T-helper 22 cell (primary cell): ENCODE results near the gene HIVEP2.

Experiments used
- DNase-seq: peaks from one replicate; pipeline ENCODE4 v3.0.0-alpha.2; 2020; ENCODE audit warnings: low read depth

Gene HIVEP2

DNA sequence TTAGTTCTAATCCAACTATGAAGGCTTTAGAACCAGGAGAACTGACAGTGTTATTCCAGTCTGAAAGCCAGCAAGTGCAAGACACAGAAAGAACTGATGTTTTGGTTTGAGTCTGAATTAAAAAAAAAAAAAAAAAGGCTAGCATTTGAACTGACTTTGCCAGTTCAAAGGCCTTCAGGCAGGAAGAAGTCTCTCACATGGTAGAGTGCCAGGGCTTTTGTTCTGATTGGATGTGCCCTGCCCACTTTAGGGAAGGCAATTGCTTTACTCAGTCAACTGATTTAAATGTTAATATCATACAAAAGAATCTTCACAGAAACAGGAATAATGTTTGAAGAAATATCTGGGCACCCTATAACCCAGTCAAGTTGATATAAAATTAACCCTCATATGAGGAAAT is 212.2 kb downstream of the HIVEP2 start:
- DNase-seq, result no peak

DNA sequence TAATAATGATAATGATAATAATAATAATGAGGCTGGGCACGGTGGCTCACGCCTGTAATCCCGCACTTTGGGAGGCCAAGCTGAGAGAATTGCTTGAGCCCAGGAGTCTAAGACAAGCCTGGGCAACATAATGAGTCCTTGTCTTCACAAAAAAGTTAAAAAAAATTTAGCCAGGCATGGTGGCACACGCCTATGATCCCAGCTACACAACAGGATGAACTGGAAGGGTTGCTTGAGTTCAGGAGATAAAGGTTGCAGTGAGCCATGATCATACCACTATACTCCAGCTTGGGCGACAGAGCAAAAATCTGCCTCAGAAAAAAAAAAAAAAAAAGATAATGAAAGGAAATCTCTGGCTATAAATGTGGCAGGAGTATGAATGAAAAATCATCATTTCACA is 213.4 kb downstream of the HIVEP2 start:
- DNase-seq, result no peak

DNA sequence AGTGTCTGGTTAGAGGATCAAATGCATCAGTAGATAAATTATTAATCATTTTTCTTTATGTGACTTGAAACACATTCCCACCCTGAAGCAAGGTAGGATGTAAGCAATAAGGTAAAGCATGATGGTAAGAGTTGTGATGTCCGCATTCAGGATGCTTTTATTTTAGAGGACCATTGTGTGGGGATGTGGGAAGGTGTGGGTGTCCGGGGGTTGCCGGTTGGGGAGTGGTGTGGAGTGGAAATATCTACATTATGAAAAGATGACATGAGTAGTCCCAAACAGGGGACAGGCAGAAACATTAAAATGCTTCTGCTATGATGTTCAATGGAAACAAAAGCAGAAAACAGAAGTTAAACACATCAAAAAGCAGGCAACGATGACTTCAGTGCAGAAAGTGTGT is 215.4 kb downstream of the HIVEP2 start:
- DNase-seq, result no peak

DNA sequence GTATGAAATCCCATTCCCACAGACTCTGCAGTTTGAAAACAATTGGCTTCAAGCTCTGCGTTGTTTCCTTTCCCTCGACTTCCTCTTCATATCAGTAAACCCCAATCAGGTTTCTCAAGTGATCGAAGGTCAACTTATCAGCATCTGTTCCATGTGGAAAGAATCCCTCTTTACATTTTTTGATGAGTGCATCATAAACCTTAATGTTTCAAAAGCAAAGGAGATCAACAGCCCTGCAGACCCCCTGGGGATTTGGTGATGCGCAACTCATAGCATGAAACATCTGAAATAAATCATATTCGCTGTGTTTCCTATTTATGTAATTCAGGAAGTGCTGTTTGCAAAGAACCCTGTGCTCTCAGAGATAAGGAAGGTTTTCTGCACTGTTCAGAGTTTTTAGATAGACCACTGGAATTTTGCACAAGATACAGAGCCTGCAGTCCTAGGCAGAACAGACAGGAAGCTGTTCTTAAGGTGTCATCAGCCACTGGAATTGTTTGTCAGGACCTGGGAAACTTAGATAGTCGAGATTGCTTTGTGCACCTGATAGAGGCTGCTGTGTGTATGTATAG is 216.0 kb downstream of the HIVEP2 start:
- no peak for DNase-seq

DNA sequence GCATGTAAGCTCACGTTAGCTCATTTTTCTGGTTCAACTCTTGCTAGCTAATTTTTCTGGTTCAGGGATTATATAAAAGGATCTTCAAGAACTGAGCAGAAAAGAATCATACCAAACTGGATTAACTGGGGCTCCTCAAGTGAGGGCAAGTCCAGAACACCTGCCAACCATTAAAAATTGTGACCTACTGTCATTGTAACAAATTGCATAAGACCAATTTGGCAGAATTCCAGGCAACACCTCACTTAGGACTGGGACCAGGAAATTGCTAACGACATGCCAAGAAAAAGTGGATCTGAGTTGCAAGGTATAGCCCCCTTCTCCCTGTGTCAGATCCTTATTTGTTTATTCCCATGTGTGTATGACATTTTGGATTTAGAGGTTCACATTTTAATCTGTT is 216.6 kb downstream of the HIVEP2 start:
- no peak for DNase-seq

DNA sequence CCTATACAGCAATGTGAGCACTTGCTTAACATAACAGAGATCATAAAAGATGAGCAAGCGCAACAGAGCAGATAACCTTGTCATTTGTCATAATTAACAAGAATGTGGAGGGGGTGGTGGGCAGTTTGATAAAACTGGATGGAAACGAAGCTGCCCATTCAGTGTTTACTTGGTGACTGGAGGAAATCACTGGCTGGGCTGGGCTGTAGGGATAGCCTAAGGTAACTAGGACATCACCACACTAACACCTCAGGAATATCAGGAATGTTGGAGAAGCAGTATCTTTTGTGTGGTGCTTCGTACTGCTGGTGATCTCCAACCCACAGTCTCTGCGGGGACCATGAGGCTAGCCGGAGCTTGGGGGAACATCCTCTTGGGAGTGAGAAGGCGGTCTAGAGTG is 218.4 kb downstream of the HIVEP2 start:
- DNase-seq, result no peak

DNA sequence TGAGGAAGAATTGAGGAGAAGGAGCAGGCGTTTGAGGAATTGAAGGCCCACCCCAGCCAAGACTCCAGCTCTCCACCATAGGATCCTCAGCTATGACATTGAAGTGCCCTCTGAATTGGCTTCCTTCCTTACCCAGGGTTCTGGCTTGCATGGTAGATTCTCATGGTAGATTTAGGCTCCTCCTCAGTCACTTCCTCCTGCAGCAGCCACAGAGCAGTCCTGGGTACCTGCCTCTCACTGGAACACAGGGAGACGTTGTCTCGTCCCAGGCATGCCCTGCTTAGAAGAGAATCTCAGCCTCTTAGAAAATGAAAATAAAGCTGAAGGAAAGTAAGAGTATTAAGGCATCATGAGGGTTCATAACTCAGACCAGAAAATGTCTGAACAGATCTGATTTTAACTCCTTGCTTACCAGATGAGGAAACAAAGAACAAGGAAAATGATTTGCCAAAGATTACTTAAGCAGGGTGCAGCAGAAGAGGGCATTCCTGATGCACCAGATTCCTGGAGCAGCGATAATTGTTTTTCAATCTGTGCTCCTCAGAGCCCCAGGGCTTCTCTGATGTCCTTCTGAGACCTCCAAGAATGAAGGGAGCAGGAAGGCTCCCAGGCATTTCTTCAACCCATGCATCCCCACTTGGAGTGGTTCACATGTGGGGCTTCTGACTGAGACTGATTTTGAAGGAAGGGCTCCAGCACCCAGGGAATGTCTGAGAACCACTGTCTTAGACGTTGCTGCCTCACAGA is 219.8 kb downstream of the HIVEP2 start:
- no peak for DNase-seq

DNA sequence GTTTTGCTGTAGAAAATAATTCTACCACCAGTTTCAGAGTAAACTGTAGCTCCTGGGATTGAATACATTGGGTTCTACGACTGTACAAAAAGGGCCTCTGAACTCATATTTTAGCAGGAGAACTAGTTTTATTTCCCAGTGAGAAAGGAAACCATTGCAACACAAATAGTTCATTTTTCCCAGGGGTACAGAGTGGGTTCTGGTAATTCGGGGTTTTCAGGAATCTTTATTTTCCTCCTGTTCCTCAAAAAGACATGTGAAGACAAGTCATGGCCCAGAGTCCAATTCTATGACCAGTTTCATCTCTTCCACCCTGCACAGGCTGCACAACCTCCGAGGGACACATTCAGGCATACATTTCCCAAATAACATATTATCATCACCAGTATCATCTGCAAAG is 222.1 kb downstream of the HIVEP2 start:
- no peak for DNase-seq

DNA sequence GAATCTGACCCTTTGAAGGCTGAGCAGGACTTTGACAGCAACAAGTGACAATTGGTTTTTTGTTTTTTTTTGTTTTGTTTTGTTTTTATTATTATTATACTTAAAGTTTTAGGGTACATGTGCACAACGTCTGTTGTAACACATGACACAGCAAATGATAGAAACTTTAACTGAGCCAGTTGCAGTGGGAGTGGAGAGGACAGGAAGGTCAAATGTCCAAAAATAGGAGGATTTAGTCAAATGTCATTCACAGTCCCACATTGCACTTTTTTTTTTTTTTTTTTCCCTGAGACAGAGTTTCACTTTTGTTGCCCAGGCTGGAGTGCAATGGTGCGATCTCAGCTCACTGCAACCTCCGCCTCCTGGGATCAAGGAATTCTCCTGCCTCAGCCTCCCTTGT is 223.0 kb downstream of the HIVEP2 start:
- DNase-seq, result no peak

DNA sequence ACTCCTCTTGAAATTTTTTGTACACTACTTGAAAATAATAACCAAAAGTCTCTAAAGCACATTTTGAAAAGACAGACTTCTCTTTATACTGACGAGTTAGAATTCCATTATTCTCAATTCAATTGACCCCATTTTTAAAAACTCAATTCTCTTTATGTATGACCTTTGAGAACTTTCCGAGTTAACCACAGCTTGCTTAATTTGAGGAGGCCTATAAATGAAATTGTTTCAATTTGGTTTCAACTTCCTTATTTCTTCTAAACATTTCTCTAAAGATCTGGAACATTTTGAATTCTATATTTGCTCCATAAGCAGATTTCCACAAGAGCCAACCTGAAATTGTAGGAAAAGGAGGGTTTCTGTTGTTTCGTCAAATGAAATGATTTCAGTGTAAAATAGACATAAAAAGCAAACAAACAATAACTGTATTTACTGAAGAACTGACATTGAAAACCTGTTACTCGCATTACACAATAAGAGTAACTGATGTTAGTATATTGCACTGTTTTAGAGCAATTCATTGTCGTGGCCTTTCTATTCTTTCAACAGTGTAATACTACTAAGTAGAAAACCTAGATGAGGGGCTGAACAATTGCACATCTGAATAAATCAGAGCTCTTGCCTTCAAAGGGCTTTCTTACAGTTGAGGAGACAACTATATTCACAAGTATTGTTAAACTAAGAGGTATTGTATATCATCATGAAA is 223.6 kb downstream of the HIVEP2 start:
- no peak for DNase-seq

DNA sequence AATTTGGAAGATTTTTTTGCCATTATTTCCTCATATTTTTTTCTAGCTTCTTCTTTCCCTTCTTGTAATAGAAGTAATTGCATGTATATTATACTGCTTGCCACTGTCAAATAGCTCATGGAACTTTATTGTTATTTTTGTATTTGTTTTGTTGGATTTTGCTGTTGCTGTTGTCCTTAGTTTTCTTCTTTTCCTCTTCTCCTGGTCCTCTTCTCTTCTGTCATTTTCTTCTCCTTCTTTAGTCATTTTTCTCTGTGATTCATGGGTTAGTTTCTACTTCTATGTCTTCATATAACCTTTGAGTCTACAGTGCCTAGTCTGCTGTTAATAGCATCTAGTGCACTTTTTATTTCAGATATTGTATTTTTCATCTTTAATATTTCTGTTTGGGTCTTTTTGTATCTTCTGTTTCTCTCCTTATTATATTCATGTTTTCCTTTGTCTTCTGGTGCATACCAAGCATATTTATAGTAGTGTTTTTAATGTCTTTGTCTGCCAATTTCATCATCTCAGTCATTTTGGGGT is 226.2 kb downstream of the HIVEP2 start:
- no peak for DNase-seq

DNA sequence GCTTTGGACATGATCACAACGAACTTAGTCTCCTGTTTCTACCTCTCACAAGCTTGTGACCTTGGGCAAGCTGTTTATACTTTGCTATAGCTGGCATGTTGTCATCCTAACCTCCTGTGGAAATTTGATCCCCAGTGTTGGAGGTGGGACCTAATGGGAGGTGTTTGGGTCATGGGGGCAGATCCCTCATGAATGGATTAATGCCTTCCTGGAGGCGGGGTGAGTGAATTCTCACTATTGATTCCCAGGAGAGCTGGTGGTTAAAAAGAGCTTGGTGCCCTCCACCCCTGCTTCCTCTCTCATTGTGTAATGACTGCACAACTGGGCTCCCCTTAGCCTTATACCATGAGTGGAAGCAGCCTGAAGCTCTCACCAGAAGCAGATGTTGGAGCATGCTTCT is 228.9 kb downstream of the HIVEP2 start:
- DNase-seq, result no peak

DNA sequence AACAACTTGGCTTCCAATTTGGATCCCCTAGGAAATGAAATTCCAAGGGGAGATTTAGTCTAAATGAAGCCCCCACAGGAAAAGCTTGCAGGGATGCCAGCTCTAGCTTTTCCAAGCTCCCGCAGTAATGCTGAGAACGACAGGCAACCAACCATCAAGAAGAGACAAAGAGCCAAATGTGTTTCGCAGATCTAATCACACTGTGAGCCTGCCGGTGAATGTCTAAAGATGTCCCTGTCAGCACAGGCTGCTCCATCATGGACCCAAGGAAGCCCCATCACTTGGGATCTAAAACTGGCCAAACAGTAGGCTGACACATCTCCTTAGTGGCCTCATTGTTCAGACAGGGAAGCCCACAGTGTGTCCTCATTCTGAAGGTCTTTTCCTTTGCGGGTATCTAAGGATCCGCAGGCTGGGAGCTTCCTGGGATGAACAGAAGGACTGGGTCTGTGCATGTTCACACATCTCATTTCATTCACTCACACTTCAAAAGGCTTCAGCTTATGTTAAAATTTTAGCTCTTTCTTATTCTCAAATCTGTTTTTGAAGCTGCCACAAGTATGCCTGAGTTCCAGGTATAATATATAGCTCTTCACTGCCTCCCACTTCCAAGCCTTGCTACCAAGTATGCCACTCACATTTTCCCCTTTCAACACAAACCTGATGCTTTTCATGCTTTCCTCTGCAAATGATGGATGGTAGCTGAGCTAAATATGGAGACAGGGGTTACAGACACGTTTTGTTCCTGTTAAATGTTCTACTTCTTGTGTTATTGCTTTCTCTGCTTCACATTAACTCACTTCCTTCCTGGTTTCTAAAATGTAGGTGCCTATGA is 229.8 kb downstream of the HIVEP2 start:
- DNase-seq, result no peak

DNA sequence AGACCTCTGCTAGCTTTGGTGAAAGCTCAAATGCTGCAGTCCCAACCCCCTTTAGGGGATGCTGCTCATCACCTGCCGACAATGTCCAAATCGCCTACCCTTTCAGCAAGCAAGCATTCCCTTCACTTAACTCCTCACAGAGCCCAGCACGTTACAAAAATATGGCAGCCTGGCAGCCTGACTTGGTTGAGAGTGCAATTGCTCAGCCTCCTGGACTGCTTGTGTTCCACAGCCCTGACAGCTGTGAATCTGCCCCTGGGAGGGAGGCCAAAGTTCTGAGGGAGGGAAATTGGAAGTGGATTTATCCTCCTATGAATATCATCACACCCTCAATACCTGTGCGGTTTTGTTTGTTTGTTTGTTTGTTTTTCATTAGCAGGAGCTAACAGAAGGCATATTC is 231.0 kb downstream of the HIVEP2 start:
- DNase-seq, result no peak

DNA sequence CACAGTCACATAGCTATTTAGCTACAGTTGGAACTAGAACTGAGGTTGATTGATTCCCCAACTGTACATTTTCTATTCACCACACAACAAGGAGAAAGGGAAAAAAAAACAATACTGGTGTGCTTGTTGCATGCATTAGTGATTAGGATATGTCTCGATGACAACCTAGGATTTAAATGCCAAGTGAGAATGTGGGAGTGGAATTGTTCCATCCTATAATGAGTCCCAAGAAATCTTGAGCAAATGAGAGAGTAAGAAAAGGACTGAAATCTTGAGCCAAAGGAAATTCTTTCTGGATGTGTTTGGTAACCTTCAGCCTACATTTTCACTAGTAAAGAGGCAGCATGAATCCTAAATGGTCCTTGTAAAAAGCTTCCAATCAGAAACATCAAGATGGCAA is 232.7 kb downstream of the HIVEP2 start:
- no peak for DNase-seq

DNA sequence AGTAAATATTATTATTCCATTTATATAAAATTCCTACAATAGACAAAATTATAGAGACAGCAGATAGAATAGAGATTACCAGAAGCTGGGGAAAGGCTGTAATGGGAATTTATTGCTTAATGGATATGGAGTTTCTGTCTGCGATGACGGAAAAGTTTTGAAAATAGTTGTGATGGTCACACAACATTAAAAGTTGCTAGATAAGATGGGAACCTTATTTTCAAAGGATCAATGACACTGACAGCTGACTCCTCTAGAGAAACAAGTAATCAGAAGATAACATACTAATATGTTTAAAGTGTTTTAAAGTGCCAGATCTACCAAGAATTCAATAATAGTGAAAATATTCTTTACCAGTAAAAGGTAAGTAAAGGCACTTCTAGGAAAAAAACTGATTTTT is 236.3 kb downstream of the HIVEP2 start:
- no peak for DNase-seq

DNA sequence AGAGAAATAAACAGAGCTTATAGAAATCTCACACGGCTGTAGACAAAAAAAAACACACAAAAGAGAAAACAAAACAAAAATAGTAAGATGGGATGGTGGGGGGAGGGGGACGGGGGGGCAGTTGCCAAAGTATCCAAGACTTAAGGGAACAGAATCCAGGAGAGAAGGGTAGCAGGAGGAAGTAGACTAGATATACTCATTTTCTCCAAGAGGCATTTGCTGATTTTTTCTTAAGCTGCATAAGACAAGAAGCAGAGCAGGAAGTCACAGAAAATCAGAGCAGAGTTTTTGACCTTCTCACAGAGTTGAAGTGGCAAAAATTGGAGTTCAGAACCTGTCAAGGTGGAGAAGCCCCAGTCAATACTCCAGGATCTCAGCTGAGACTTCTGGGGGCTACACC is 237.7 kb downstream of the HIVEP2 start:
- DNase-seq, result no peak

DNA sequence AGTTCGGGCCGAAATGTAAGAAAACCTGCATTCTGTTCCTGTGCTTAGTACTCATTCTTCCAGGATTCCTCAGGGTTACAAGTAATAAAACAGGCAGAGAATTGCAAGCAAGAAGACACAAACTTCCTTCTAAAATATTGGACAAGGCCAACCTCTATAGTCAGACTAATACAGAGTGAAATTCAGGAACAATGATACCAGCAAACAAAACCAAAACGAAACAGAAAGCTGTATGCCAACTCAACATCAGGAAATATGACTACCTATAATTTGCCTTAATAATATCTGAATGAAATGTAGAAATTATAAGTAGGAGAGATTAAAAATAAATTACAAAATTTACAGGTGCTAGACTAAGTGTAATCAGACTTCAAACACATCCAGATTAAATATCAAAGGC is 238.8 kb downstream of the HIVEP2 start:
- no peak for DNase-seq

DNA sequence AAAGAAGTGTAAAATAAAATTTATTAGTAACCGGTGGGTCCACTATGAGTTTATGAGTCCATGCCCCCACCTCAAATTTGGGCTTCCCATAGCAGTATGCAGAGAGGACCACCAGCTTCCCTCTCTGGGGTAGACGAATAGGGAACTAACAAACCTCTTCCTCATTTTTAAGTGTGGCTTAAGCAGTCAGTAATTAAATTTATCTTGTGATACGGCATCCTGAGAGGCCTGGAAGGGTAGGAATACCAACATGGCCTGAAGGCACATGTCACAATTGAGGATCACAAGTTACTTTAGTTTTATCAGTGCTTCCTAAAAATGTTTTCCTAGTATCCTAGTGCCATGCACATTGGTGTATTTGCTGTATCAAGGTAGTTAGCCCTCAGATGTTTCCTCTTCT is 239.9 kb downstream of the HIVEP2 start:
- no peak for DNase-seq

DNA sequence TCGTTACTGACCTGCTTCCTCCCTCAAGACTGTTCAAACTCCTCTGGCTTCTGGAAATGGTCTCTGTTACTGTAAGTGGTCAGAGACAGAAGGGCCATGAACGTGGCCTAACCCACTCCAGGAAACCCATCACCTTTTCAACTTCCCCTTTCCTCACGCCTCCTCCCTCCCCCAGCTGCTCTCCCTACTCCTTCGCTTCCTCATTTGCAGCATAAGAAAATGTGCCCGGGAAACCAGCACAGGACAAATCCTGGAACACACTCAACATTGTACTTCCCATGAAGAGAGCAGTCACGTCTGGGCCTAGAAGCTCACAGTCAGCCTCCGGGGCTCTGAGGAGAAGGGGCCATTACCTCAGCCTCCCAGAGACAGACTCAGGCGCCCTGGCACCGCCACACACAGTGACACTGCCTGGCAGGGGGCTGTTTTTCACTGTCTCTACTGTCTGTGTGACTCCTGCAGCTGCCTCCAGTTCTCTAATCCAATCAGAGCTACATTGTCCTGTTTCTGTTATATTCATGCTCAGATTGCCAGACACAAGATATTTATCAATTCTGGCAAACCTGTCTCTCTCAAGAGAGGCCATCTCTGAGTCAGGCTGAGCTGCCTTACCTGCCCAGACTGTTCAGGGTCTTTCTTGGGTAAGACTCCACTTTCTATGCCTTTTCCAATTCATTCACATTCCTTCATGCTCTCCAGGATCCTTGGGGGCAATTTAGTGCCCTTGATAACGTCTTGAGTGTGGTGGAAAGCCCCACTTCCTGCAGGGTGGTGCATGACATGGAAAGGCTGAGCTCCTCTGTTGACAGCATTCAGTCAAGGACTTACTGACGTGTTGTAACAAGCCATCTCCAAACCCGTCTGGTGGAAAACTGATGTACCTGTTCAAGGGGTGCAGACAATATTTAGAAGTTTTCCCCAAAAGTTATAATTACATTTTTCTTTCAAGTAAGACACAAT is 242.2 kb downstream of the HIVEP2 start:
- no peak for DNase-seq
